HG02642 (cell line): ENCODE measurements around the gene FUOM.

ENCODE experiments used
- ATAC-seq: cut with Tn5 transposase; IDR thresholded peaks from one replicate; pipeline ENCODE4 v1.9.1; 2021; ENCODE audit warnings: mild to moderate bottlenecking; ENCODE audit not compliant: unreplicated experiment, poor library complexity

Gene FUOM, protein sequence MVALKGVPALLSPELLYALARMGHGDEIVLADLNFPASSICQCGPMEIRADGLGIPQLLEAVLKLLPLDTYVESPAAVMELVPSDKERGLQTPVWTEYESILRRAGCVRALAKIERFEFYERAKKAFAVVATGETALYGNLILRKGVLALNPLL

DNA sequence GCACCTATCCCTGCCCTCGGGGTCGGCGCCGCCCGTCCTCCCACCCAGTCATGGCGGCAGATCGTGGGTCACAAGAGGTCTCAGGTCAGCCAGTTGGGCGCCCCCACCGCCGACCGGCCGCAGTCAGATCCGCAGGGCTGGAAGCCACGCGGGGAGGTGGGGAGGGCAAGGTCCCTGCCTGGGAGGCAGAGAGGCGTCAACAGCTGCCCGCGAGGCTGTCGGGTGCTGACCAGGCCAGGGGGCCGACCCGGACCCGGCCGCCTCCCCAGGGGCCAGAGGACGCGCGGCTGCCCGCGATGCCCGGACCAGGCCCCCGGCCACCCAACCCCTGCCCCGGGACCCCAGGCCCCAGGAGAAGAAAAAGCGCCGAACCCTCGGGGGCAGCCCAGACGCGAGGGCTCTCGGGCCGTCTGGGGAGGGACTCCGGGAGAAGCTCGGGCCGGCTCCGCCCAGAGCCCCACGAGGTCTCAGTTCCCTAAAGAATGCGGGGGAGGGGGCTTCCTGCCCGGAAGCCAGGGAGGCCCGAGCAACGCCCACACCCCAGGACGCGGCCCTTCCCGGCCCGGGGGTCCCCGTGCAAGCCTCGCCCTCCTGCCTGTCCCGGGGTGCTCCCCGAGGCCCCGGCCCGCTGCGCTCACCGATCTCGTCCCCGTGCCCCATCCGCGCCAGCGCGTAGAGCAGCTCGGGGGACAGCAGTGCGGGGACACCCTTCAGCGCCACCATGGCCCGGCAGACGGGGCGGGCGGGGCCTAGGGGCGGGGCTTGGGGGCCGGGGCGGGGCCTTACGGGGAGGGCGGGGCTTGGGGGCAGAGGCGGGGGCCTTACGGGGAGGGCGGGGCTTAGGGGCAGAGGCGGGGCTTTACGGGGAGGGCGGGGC is at the start of gene FUOM:
Gene FUOM (minus strand): TSS at position 735 of the 877 bp plus-strand sequence. CDS start 12 bp downstream, at position 723.
- peak; percentile 73 for ATAC-seq

GRCh38 chr10:133405844-133406527 is 48.2 kb upstream of the FUOM start:
- peak; percentile 44 for ATAC-seq

GRCh38 chr10:133405272-133405671 is 47.5 kb upstream of the FUOM start:
- ATAC-seq: no peak

DNA sequence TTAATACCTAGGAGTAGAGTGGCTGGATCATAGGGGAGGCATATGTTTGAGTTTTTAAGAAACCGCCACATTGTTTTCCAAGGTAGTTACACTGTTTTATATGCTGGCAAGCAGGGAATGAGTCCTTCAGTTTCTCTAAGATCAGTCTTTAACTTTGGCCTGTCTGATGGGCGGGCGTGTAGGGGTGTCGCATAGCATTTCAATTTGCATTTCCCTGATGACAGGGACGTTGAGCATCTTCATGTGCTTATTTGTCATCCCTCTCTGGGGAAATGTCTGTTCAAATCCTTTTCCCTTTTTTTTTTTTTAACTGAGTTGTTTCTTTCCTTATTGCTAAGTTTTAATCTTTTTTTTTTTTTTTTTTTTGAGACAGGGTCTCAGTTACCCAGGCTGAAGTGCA is 46.0 kb upstream of the FUOM start:
- no peak for ATAC-seq

- no peak for ATAC-seq
Observed at GRCh38 chr10:133403359-133403758, 45.5 kb upstream of the FUOM start.

- ATAC-seq: no peak
Observed at GRCh38 chr10:133401981-133402725, 44.3 kb upstream of the FUOM start.

GRCh38 chr10:133401500-133401899 is 43.7 kb upstream of the FUOM start:
- ATAC-seq: peak; percentile 27

DNA sequence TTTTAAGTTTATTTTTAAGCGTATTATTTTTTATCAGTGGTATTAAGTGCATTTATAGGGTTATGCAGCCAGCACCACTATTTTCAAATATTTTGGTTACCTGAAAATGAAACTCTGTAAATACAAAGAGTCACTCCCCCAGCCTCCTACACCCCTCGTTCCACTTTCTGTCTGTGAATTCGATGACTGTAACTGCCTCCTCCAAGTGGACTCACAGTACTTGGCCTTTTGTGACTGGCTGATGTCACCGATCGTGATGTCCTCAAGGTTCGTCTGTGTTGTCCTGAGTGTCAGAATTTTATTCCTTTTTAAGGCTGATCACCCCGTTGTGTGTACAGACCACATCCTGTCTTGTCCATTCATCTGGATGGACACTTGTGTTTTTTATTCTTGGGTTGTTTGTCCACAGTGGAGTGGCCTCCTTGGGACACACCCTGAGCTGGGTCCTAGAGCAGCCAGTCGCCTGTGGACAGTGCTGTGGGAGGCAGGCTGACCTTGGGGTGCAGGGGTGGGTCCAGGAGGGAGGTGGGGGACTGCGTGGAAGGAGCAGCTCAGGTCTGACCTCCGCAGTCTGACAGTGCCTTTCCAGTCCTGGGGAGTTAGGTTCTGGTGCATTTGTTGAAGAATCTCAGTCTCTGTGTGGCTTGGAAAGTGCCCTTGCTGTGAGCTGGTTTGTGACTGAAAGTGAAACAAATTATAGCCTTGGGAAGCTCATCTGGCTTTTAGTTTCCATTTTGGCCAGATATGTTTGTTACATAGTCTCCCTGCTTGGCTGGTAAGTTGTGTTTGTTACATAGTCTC is 43.0 kb upstream of the FUOM start:
- peak; percentile 68 for ATAC-seq

DNA sequence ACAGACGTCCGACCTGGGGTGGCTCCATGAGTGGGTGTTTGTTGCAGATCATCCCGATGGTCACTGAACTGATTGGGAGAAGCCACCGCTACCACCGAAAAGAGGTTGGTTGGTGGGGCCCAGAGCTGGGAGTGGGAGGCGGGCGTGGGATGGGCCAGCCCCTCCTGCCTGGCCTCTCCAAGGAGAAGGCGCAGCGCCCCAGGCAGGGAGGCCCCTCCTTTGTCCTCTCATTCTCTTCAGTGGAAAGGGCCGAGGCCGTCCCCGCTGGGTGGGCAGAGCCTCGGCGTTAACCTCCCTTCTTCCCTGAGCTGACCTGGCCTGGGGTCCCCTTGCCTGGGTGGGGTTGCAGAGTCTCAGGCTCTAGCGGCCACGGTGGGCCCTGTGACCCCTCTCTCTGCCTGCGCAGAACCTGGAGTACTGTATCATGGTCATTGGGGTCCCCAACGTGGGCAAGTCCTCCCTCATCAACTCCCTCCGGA is 41.3 kb upstream of the FUOM start:
- ATAC-seq: no peak

GRCh38 chr10:133397938-133398337 is 40.1 kb upstream of the FUOM start:
- no peak for ATAC-seq

DNA sequence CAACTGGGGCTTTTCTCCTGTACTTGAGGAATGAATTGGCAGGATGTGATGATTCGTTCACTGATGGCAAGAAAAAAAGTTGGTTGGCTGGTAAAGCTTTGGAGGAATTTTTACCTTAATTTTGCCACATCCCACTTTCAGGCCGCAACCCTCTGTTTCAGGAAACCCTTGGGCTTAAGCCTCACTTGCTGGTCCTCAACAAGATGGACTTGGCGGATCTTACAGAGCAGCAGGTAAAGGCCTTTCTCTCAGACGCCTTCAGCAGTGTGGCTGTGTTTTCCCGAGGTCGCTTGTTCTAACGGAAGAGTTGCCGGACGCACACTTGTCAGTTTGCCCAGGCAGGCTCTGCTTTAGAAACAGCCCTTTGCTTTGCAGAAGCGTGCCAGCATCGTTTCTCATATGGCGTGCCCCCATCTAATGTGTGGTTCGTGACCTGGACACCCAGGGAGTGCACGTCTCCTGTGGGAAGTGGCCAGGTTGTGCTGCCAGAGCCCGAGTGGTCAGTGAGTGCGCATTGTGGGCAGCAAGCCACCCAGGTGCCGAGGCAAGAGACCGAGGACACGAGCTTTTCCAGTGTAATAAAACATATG is 38.3 kb upstream of the FUOM start:
- ATAC-seq: no peak

- ATAC-seq: no peak
Observed at GRCh38 chr10:133394801-133395221, 37.0 kb upstream of the FUOM start.

DNA sequence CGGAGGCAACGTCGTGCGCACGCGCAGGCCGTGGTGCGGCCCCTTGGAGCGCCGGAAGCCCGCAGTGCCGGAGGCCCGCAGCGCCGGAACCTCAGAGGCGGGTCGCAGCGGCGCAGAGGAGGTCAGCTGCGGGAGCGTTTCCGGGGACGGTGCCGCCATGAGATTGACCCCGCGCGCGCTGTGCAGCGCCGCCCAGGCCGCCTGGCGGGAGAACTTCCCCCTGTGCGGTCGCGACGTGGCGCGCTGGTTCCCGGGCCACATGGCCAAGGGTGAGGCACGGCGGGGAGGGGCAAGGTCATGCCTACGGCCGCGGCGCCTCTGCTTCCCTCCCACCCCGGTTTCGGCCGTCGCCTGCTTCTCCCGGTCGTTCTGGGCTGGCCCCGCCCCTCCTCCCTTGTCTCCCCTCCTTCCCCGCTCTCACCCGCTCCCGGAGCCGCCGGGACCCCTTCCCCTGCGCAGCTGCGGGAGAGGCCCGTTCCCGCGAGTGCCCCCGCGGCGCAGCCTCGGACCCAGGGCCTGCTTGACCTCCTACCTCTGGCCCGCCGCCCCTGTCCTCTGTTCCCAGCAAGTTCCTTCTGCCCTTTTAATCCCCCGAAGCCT is 36.3 kb upstream of the FUOM start, which contains the start of gene MTG1:
Gene MTG1 (plus strand): TSS at position 94 of the 600 bp plus-strand sequence. CDS start 64 bp downstream, at position 158.
- ATAC-seq: peak; percentile 77

- ATAC-seq: no peak
Observed at GRCh38 chr10:133393401-133394063, 35.7 kb upstream of the FUOM start.

DNA sequence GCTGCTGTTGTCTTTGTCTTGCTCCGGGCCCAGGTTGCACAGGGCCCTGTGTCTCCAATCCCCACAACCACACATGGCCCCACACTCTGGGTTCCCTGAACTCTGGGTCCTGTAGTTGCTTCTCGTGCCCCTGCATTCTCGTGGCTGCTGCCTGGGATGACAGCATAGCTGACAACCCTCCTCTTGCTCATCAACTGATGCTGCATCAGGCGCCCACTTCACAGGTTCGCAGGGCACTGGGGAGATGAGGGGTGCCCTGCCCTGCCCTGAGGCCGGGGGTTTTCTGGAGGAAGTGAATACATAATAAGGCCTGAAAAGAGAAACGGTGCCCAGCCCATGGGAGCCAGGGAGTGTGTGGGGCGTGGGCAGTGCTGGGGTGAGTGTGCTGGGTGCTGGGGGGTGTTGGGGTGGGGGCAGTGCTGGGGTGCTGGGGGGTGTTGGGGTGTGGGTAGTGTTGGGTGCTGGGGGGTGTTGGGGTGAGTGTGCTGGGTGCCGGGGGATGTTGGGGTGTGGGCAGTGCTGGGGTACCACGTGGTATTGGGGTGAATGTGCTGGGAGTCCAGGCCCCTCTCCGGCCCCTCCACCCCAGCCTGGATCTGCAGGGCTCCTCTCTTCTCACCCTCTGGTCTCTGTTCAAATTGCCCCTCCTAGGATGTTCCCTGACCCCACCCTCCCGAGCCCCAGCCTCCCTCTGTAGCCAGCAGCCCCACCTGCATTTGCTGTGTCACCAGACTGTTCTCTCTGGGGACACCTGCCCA is 34.1 kb upstream of the FUOM start:
- ATAC-seq: no peak

DNA sequence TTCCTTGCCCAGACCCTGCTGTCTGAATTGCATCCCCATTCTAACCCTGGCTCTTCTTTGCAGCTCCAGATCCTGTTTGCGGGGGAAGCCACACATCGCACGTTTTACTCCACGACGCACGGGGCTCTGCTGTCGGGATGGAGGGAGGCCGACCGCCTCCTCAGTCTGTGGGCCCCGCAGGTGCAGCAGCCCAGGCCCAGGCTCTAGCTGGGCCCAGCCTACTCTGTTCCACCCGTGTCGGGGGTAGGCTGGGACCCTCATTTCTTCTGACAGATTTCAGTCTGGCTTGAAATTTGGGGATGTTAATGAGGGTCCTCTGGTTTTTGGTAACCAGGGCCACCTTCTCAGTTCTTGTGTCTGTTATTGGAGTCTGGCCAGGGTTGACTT is 33.4 kb upstream of the FUOM start:
- ATAC-seq: no peak

DNA sequence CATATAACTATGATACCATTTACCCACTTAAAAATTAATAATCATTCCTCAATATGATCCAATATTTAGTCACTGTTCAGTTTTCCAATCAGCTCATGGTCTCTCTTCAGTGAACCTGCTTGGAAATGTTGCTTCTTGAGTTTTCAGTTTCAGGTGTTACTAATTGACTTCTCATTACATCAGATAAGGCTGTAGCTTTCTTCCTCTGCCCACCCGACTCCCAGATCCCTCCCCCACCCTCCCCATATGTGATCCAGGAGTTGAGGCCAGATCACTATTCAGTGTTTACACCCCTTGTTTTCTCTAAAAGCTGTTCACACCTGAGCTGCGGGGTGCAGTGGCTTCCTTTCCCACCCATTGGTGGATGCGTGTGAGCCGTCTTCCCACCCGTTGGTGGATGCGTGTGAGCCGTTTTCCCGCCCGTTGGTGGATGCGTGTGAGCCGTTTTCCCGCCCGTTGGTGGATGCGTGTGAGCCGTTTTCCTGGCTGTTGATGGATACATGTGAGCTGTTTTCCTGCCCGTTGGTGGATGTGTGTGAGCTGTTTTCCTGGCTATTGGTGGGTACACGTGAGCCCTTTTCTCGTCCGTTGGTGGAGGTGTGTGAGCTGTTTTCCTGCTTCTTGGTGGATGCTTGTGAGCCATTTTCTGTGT is 32.9 kb upstream of the FUOM start:
- ATAC-seq: no peak
